Mesothelial cell of epicardium (in vitro differentiated cells): Measurements from ENCODE around the gene ATXN2. TPM values are rescaled to one million over a fixed set of nuclear protein-coding genes. Genes with fewer than 3 reads are reported as not detected.
"Not testable (repeated sequence)": the region's sequence is repeated elsewhere in the genome, so short reads cannot be mapped to it uniquely, and the experiment has no call there.

Experiments used
- DNase-seq, 2 experiments: peaks; one replicate each; pipeline ENCODE4 v3.0.0; 2021; ENCODE audit warnings: low spot score in 2 of 2; ENCODE audit not compliant: unreplicated experiment in 2 of 2
- H3K27ac Mint-ChIP-seq: 2 replicates; pipeline ENCODE4 v1.8.0; 2021; ENCODE audit warnings: mixed read lengths
- H3K27me3 Mint-ChIP-seq: 2 replicates; pipeline ENCODE4 v1.8.0; 2021; ENCODE audit warnings: low read depth, mixed read lengths
- H3K36me3 Mint-ChIP-seq: 2 replicates; pipeline ENCODE4 v1.8.0; 2021; ENCODE audit warnings: mixed read lengths
- H3K4me1 Mint-ChIP-seq: 2 replicates; pipeline ENCODE4 v1.8.0; 2021; ENCODE audit warnings: mixed read lengths
- H3K4me3 Mint-ChIP-seq: 2 replicates; pipeline ENCODE4 v1.8.0; 2021; ENCODE audit warnings: mild to moderate bottlenecking, moderate library complexity, mixed read lengths
- H3K9me3 Mint-ChIP-seq: 2 replicates; pipeline ENCODE4 v1.8.0; 2021; ENCODE audit warnings: mixed read lengths
- CTCF ChIP-seq: fragments of 200-600 bp; sonication (generic); IDR thresholded peaks from one replicate; pipeline ENCODE4 v1.5.0; 2021; ENCODE audit warnings: antibody characterized with exemption; ENCODE audit not compliant: unreplicated experiment
- total RNA-seq: library from RNA; stranded (reverse); gene quantifications from 3 replicates; pipeline ENCODE4 v1.2.1, GENCODE V29; 2021

ATXN2 gene
- total RNA-seq, 1 donor from 2014 or later = 152 TPM

GRCh38 chr12:111588010-111588409 is 11.1 kb downstream of the ATXN2 start:
- DNase-seq = no peak
- TF ChIP-seq CTCF = no peak
- no peak overlapping the region for H3K27ac Mint-ChIP-seq
- no peaks in the 10 kb centered on the region for H3K27me3 Mint-ChIP-seq
- no peak overlapping the region for H3K4me3 Mint-ChIP-seq
- peaks cover 5% of the 10 kb centered on the region for H3K4me1 Mint-ChIP-seq
- H3K36me3 Mint-ChIP-seq = peaks cover 5% of the 10 kb centered on the region
- H3K9me3 Mint-ChIP-seq = no peaks in the 10 kb centered on the region

GRCh38 chr12:111586986-111587385 is 12.1 kb downstream of the ATXN2 start:
- peaks cover 4% of the 10 kb centered on the region for H3K36me3 Mint-ChIP-seq
- no peaks in the 10 kb centered on the region for H3K27me3 Mint-ChIP-seq
- H3K27ac Mint-ChIP-seq = peak overlapping the region; percentile 59
- DNase-seq = no peak
- no peak for TF ChIP-seq CTCF
- H3K4me3 Mint-ChIP-seq = no peak overlapping the region
- H3K4me1 Mint-ChIP-seq = peaks cover 4% of the 10 kb centered on the region
- H3K9me3 Mint-ChIP-seq = no peaks in the 10 kb centered on the region

GRCh38 chr12:111585690-111586089 is 13.4 kb downstream of the ATXN2 start:
- Mint-ChIP-seq H3K36me3 (peaks cover 11% of the 10 kb centered on the region), H3K27me3 (no peaks in the 10 kb centered on the region), H3K4me1 (peaks cover 4% of the 10 kb centered on the region), H3K9me3 (no peaks in the 10 kb centered on the region), H3K4me3 (no peak overlapping the region), H3K27ac (peak overlapping the region; percentile 25)
- no peak for TF ChIP-seq CTCF
- DNase-seq = no peak

- H3K4me3 Mint-ChIP-seq = no peak overlapping the region
- no peaks in the 10 kb centered on the region for H3K9me3 Mint-ChIP-seq
- no peak for TF ChIP-seq CTCF
- H3K27ac Mint-ChIP-seq = no peak overlapping the region
- H3K27me3 Mint-ChIP-seq = no peaks in the 10 kb centered on the region
- peaks cover 11% of the 10 kb centered on the region for H3K36me3 Mint-ChIP-seq
- peaks cover 4% of the 10 kb centered on the region for H3K4me1 Mint-ChIP-seq
- DNase-seq = no peak
Measured at GRCh38 chr12:111584959-111585358, 14.2 kb downstream of the ATXN2 start.

- not testable (repeated sequence) for H3K4me1 Mint-ChIP-seq, H3K27me3 Mint-ChIP-seq, H3K27ac Mint-ChIP-seq, H3K4me3 Mint-ChIP-seq, H3K9me3 Mint-ChIP-seq, DNase-seq
- peaks cover 11% of the 10 kb centered on the region for H3K36me3 Mint-ChIP-seq
Measured at GRCh38 chr12:111583506-111583905, 15.6 kb downstream of the ATXN2 start.

- Mint-ChIP-seq H3K4me3 (no peak overlapping the region), H3K36me3 (peaks cover 16% of the 10 kb centered on the region), H3K9me3 (no peaks in the 10 kb centered on the region), H3K4me1 (peaks cover 4% of the 10 kb centered on the region), H3K27ac (peak overlapping the region; percentile 22), H3K27me3 (no peaks in the 10 kb centered on the region)
- TF ChIP-seq CTCF = no peak
- no peak for DNase-seq
Measured at GRCh38 chr12:111582133-111582747, 16.9 kb downstream of the ATXN2 start.
